ENCODE results near the gene PTCD2. TPM values are rescaled to one million over a fixed set of nuclear protein-coding genes. Genes with fewer than 3 reads are reported as not detected.
"Not testable (repeated sequence)": the region's sequence is repeated elsewhere in the genome, so short reads cannot be mapped to it uniquely, and the experiment has no call there.

The PTCD2 gene
- total RNA-seq, 1 donor from 2014 or later, result 10.3 TPM

DNA sequence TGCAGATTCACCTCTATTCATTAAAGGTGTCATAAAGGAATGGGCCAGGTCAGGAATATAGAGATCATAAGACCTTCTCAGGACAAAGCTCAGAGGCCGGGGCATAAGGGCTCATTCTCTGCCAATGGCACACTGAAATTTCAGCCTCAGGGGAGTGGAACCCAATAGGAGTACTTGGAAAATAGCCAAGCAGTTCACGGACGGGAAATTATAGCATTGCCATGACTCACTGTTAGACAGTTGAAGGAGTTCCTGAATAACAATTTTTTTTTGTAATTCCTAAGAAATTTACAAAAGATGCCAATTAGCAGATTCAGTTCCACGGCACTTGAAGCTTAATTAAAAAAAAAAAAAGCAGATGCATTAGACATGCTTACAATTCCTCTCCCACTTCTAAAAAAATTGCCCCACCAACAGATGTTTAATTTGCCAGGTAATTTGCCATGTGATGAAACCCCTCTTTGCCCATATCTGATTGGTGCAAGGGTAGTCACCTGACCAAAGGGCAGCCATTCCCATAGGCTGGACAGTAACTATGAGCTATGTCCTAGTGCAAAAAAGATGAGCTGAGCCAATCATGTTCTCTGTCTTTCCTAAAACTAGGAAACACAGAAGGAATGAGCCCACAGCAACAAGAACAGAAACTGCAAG is 58.6 kb downstream of the PTCD2 start:
- intact Hi-C loops (cut with micrococcal nuclease), result no loop called here

DNA sequence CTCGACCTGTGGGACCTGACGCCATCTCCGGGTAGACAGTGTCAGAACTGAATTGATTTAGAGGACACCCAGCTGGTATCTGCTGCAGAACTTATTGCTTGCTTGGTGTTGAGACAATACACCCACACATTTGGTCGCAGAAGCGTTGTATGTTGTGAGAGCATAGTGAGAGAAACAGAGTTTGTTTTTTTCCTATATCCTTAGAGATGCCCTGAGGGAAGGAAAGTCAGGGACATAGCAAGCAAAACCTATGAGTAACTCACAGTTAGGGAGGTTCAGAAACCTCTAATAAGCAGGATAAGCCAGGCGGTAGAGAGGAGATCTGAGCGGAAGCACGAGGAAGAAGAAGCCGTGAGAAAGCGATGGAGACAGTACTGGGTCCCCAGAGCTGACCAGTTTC is 59.8 kb downstream of the PTCD2 start:
- intact Hi-C loops (cut with micrococcal nuclease), result no loop called here

DNA sequence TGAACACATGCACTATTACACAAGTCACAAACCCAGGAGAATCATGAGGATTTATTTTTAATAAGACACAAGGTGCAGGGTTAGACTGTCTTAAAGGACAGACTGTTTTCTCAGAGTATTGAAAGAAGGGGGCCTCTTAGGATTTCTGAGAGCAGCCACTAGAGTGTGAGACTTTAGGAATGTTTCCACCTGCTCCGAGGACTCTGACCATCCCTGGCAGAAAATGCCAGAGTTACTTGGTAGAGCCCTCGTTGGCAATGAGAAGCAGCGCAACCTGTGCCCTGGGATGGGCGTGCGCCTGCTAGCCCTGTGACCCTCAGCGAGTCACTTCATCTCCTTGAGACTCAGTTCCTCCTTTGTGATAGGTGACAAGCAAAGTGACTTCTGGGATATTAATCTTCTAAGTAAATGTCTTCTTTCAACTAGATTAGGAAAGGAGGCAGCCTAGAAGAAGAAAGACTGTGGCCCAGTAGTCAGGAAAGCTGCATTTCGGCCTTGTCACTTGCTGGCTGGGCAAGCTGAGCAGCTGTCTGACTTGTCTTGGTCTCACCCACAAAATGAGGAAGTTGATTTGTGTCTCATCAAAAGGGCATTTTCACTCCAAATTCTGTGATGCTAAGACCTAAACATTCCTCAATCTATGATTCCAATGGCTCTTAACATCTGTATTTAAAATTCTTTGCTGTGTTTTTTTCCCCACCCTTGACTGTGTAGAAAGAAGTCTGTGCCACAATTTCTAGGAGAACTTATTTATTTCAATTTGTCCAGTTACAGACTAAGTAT is 60.5 kb downstream of the PTCD2 start:
- intact Hi-C loops (cut with micrococcal nuclease), result no loop called here

GRCh38 chr5:72383280-72383679 is 63.1 kb downstream of the PTCD2 start:
- intact Hi-C loops (cut with micrococcal nuclease), result no loop called here

DNA sequence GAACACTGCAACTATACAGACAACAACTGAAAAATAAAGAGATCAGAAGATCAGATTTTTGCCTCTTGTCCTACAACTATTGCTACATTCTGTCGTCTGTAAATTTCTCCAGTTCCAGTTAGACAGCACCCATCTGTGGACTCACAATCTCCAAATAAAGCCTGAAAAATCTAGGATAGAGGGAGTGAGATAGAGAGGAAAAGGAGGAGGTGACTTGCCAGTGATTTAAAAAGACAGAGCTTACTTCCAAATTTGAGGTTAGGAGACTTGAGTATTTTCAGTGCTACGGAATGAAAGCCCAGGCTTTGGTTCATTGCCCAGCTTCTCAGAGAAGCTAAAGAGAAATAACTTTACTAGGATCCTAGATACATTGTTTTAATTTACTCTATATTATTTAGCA is 63.6 kb downstream of the PTCD2 start:
- intact Hi-C loops (cut with micrococcal nuclease), result no loop called here

- intact Hi-C loops (cut with micrococcal nuclease), result no loop called here
Measured at GRCh38 chr5:72386639-72387038, 66.5 kb downstream of the PTCD2 start.

- intact Hi-C loops (cut with micrococcal nuclease), result no loop called here
Measured at GRCh38 chr5:72387985-72388384, 67.8 kb downstream of the PTCD2 start.

DNA sequence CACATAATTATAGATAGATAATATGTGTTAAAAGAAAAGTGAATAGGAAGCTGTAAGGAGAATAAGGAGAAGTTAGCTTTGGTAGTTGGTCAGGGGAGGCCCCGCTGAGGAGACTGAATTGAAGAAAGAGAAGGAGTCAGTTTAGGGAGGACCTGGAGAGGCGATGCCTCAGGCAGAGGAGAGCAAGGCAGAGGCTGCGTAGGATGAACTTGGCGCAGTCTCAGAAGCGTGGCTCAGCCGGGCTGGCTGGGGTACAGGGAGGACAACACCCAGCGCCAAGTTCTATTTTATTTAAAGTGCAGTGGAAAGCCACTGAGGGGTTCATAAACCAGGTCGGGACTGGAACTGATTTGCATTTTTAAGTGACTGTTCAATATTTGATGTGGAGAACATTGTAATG is 68.5 kb downstream of the PTCD2 start:
- intact Hi-C loops (cut with micrococcal nuclease), result no loop called here

DNA sequence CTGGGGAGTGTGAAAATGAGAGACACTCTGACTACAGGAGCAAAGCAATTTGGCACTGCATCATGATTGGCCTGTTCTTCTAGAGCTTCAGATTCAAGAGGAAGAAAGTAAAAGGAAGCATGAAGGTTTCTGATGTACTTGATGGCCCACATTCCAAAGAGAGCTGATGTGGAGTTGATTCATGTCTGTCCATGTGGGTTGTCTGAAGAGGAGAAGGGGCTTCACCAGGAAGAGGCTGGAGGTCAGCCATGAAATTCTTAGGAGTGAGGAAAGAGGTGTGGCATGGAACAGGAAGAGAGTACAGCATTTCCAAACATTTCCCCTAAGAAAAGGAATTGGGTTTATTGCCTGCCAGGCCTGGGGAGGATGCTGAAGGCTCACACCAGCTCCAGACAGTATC is 70.7 kb downstream of the PTCD2 start:
- intact Hi-C loops (cut with micrococcal nuclease), result no loop called here

- intact Hi-C loops (cut with micrococcal nuclease), result no loop called here
Measured at GRCh38 chr5:72392326-72392733, 72.2 kb downstream of the PTCD2 start.

- intact Hi-C loops (cut with micrococcal nuclease), result no loop called here
Measured at GRCh38 chr5:72393052-72393451, 72.9 kb downstream of the PTCD2 start.

- intact Hi-C loops (cut with micrococcal nuclease), result no loop called here
Measured at GRCh38 chr5:72394688-72395087, 74.5 kb downstream of the PTCD2 start.

- intact Hi-C loops (cut with micrococcal nuclease), result no loop called here
Measured at GRCh38 chr5:72397836-72398235, 77.7 kb downstream of the PTCD2 start.

GRCh38 chr5:72400950-72401349 is 80.8 kb downstream of the PTCD2 start:
- intact Hi-C loops (cut with micrococcal nuclease), result no loop called here

DNA sequence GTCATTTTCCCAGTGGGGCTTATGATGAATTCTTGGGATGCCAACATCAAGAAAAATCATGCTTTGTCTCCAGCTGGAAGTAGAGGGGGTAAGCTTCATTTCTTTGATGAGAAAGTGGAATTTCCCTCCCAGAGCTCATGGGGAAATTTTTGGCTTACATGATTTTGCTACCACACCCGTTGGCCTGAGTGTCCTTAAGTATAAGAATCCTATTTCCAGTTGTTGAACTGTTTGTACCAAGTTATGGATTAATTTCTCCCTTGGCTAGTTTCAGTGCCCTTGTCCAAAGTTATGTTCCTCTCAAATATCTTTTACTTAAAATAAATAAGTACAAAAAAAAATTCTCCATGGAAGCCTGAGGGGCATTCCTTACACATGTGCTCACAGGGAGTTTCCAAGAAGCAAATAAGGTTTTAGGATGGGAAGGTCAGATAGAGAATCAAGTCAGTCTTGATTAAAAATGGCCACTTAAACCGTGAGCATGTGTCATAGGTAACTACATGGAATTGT is 82.3 kb downstream of the PTCD2 start:
- intact Hi-C loops (cut with micrococcal nuclease), result no loop called here

- intact Hi-C loops (cut with micrococcal nuclease), result no loop called here
Measured at GRCh38 chr5:72402959-72403628, 82.9 kb downstream of the PTCD2 start.

DNA sequence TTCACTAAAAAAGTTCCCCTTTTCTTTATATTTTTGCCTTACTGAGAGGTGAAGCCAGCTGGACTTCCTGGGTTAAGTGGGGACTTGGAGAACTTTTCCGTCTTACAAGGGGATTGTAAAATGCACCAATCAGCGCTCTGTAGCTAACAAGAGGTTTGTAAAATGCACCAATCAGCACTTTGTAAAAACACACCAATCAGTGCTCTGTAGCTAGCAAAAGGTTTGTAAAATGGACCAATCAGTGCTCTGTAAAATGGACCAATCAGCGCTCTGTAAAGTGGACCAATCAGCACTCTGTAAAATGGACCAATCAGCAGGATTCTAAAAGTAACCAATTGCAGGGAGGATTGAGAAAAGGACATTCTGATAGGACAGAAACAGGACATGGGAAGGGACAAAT is 84.6 kb downstream of the PTCD2 start:
- intact Hi-C loops (cut with micrococcal nuclease), result not testable (repeated sequence)

- intact Hi-C loops (cut with micrococcal nuclease), result no loop called here
Measured at GRCh38 chr5:72407078-72407477, 86.9 kb downstream of the PTCD2 start.

DNA sequence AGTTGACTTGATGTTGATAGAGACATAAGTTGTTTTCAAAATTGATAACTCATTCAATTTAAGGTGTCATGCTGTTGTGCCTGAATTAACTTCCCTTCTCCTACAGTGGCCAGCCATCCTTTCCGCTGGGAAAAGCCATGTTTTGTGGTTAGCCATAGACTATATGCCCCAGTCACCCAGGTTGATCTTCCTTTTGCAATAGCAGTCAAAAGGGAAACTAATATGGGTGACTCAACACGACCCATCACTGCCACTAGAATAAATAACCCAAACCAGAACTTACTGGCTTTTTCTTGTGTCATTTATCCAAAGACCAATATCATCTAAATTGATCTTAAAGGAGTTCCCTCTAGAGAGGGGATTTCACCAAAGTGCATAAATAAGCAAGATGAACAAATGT is 87.4 kb downstream of the PTCD2 start:
- intact Hi-C loops (cut with micrococcal nuclease), result no loop called here

DNA sequence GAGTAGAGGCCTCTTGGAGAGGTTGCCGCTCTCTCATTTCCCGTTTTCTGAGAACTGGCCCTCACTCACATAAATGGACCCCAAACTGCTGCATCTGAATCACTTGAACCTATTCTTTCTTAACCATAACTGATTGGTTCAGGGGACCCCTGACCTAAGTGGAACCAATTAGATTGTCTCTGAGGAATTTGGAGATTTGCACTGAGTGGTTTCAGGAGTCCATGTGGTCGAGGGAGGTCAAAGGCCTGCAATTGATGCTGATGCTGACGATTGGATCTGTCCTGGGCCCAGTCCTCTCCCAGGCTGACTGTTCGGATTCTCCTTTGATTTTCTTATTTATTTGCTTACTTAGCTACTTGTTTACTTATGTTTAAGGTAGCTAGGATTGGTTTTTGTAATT is 88.0 kb downstream of the PTCD2 start:
- intact Hi-C loops (cut with micrococcal nuclease), result no loop called here

GRCh38 chr5:72408603-72409002 is 88.4 kb downstream of the PTCD2 start:
- intact Hi-C loops (cut with micrococcal nuclease), result no loop called here

GRCh38 chr5:72410688-72411295 is 90.6 kb downstream of the PTCD2 start:
- intact Hi-C loops (cut with micrococcal nuclease), result no loop called here
